Measurements from ENCODE around the gene LRTM1.

LRTM1 gene

GRCh38 chr3:54949491-54950044 lies 21.7 kb upstream of the LRTM1 start:
- H3K4me3 ChIP-seq (replicated peaks; ENCODE audit: low read depth, low read length) = no peak overlapping the region
- DNase-seq (ENCODE audit: extremely low read depth, low read depth) = no peak

GRCh38 chr3:54941690-54942362 lies 14.0 kb upstream of the LRTM1 start:
- DNase-seq (ENCODE audit: extremely low read depth, low read depth) = no peak
- H3K4me3 ChIP-seq (replicated peaks; ENCODE audit: low read depth, low read length) = no peak overlapping the region
- no peak for TF ChIP-seq CTCF (IDR thresholded peaks at IDR 0.05; ENCODE audit: low read depth, low read length, missing control alignments)

More at GRCh38 chr3:54949491-54950044, 21.7 kb upstream of the LRTM1 start:
- no peak for TF ChIP-seq CTCF (IDR thresholded peaks at IDR 0.05; ENCODE audit: low read depth, low read length, missing control alignments)

GRCh38 chr3:54940971-54941370 lies 13.1 kb upstream of the LRTM1 start:
- no peak for DNase-seq (ENCODE audit: extremely low read depth, low read depth)
- no peak for TF ChIP-seq CTCF (IDR thresholded peaks at IDR 0.05; ENCODE audit: low read depth, low read length, missing control alignments)

GRCh38 chr3:54939557-54940300 lies 11.9 kb upstream of the LRTM1 start:
- no peak for DNase-seq (ENCODE audit: extremely low read depth, low read depth)
- TF ChIP-seq CTCF (IDR thresholded peaks at IDR 0.05; ENCODE audit: low read depth, low read length, missing control alignments) = no peak
- no peak overlapping the region for H3K4me3 ChIP-seq (replicated peaks; ENCODE audit: low read depth, low read length)

More at GRCh38 chr3:54940971-54941370, 13.1 kb upstream of the LRTM1 start:
- H3K4me3 ChIP-seq (replicated peaks; ENCODE audit: low read depth, low read length) = no peak overlapping the region

- no peak for DNase-seq (ENCODE audit: extremely low read depth, low read depth)
- H3K4me3 ChIP-seq (replicated peaks; ENCODE audit: low read depth, low read length) = no peak overlapping the region
- no peak for TF ChIP-seq CTCF (IDR thresholded peaks at IDR 0.05; ENCODE audit: low read depth, low read length, missing control alignments)
These were observed 8.7 kb upstream of the LRTM1 start for GRCh38 chr3:54936561-54936960.

GRCh38 chr3:54935869-54936268 lies 8.0 kb upstream of the LRTM1 start:
- DNase-seq (ENCODE audit: extremely low read depth, low read depth) = no peak
- no peak for TF ChIP-seq CTCF (IDR thresholded peaks at IDR 0.05; ENCODE audit: low read depth, low read length, missing control alignments)
- H3K4me3 ChIP-seq (replicated peaks; ENCODE audit: low read depth, low read length) = no peak overlapping the region
